IMR-90 (cell line): ENCODE results near the gene EXD2. TPM values are rescaled to one million over a fixed set of nuclear protein-coding genes. Genes with fewer than 3 reads are reported as not detected.
A peak's percentile ranks its signal among the peaks of the same experiment; 100 is the strongest.

Experiments used
- ATAC-seq: fragments of 200-7000 bp; cut with Tn5 transposase; 2 replicates; pipeline ENCODE4 v1.9.1; 2020; ENCODE audit warnings: low read depth, mild to moderate bottlenecking, moderate library complexity
- BruUV-seq: library from RNA; stranded (reverse); fragments of 400-500 nt; replicated peaks from 2 replicates; lab custom pipeline; 2021; lab: Mats Ljungman, UMichigan
- CTCF ChIA-PET: fragments of 300-600 bp; formaldehyde crosslinking; extraction: SDS; loops from one replicate; lab custom pipeline; 2021; ENCODE audit warnings: antibody characterized with exemption; lab: Yijun Ruan, JAX
- POLR2A ChIA-PET: fragments of 300-600 bp; sonication (Branson Sonifier 250); formaldehyde crosslinking; loops from one replicate; lab custom pipeline; 2022; ENCODE audit warnings: antibody characterized with exemption; ENCODE audit not compliant: unreplicated experiment; lab: Charles Lee
- DNase-seq: peaks from one replicate; pipeline ENCODE4 v3.0.0; 2013
- H2AFZ ChIP-seq: replicated peaks from 2 replicates; pipeline ENCODE3; 2013; ENCODE audit warnings: low read length, mild to moderate bottlenecking; ENCODE audit not compliant: poor library complexity
- H2AK5ac ChIP-seq: 2 replicates; pipeline ENCODE4 v1.6.1; 2013; ENCODE audit warnings: low read depth, low read length, inconsistent platforms
- H2AK9ac ChIP-seq: replicated peaks from 2 replicates; pipeline ENCODE3; 2013; ENCODE audit warnings: mild to moderate bottlenecking, low read depth, low read length, moderate library complexity; ENCODE audit not compliant: poor library complexity
- H2BK120ac ChIP-seq: 2 replicates; pipeline ENCODE4 v1.6.1; 2013; ENCODE audit warnings: low read depth, low read length, inconsistent platforms
- H2BK15ac ChIP-seq: 3 replicates; pipeline ENCODE4 v1.6.1; 2013; ENCODE audit warnings: low read depth, low read length, inconsistent platforms
- H2BK20ac ChIP-seq: 2 replicates; pipeline ENCODE4 v1.6.1; 2013; ENCODE audit warnings: low read depth, mild to moderate bottlenecking, inconsistent platforms, low read length, moderate library complexity
- H2BK5ac ChIP-seq: 2 replicates; pipeline ENCODE4 v1.6.1; 2013; ENCODE audit warnings: mild to moderate bottlenecking, low read depth, low read length, inconsistent platforms; ENCODE audit not compliant: poor library complexity, severe bottlenecking
- H3K14ac ChIP-seq: replicated peaks from 2 replicates; pipeline ENCODE4 v1.6.1; 2013; ENCODE audit warnings: low read depth, low read length, inconsistent platforms
- H3K18ac ChIP-seq: 2 replicates; pipeline ENCODE4 v1.6.1; 2013; ENCODE audit warnings: low read depth, low read length, control low read depth
- H3K23ac ChIP-seq: 2 replicates; pipeline ENCODE4 v1.6.1; 2013; ENCODE audit warnings: low read depth, low read length, inconsistent platforms
- H3K27ac ChIP-seq: 2 replicates; pipeline ENCODE4 v1.5.1; 2013; ENCODE audit warnings: mild to moderate bottlenecking, control low read depth, low read length; ENCODE audit not compliant: insufficient read depth
- H3K27me3 ChIP-seq: 2 replicates; pipeline ENCODE4 v1.6.1; 2013; ENCODE audit warnings: low read length; ENCODE audit not compliant: control insufficient read depth, insufficient read depth
- H3K36me3 ChIP-seq: 2 replicates; pipeline ENCODE4 v1.6.1; 2013; ENCODE audit warnings: low read length, mixed read lengths; ENCODE audit not compliant: control insufficient read depth, insufficient read depth
- H3K4ac ChIP-seq: 2 replicates; pipeline ENCODE4 v1.6.1; 2013; ENCODE audit warnings: low read depth, low read length, inconsistent platforms
- H3K4me1 ChIP-seq: 2 replicates; pipeline ENCODE4 v1.6.1; 2013; ENCODE audit warnings: low read length, mixed read lengths; ENCODE audit not compliant: control insufficient read depth, insufficient read depth
- H3K4me2 ChIP-seq: 2 replicates; pipeline ENCODE4 v1.6.1; 2013; ENCODE audit warnings: low read depth, mild to moderate bottlenecking, control low read depth, low read length, moderate library complexity
- H3K4me3 ChIP-seq: 2 replicates; pipeline ENCODE4 v1.5.1; 2013; ENCODE audit warnings: low read depth, mild to moderate bottlenecking, control low read depth, low read length, moderate library complexity; ENCODE audit not compliant: insufficient read depth
- H3K56ac ChIP-seq: 2 replicates; pipeline ENCODE4 v1.6.1; 2013; ENCODE audit warnings: low read length, inconsistent platforms; ENCODE audit not compliant: insufficient read depth; ENCODE audit errors: extremely low read depth
- H3K79me1 ChIP-seq, 2 experiments: 2 replicates each; pipeline ENCODE4 v1.6.1; 2013; ENCODE audit warnings: low read length in 2 of 2, inconsistent platforms in 1 of 2, low read depth in 1 of 2
- H3K9ac ChIP-seq: 2 replicates; pipeline ENCODE4 v1.6.1; 2013; ENCODE audit warnings: low read depth, low read length, control low read depth
- H3K9me1 ChIP-seq: 2 replicates; pipeline ENCODE4 v1.6.1; 2013; ENCODE audit warnings: low read length, inconsistent platforms; ENCODE audit not compliant: insufficient read depth
- H3K9me3 ChIP-seq: 2 replicates; pipeline ENCODE4 v1.6.1; 2013; ENCODE audit warnings: low read length; ENCODE audit not compliant: control insufficient read depth, insufficient read depth
- H4K20me1 ChIP-seq: 2 replicates; pipeline ENCODE4 v1.6.1; 2013; ENCODE audit warnings: low read length, inconsistent platforms; ENCODE audit not compliant: insufficient read depth
- H4K5ac ChIP-seq: 2 replicates; pipeline ENCODE4 v1.6.1; 2013; ENCODE audit warnings: mild to moderate bottlenecking, low read depth, low read length, control low read depth
- H4K8ac ChIP-seq, 2 experiments: 2 replicates each; pipeline ENCODE4 v1.6.1; 2013; ENCODE audit warnings: low read depth in 2 of 2, low read length in 2 of 2, control low read depth in 1 of 2, inconsistent platforms in 1 of 2
- H4K91ac ChIP-seq: 2 replicates; pipeline ENCODE4 v1.6.1; 2013; ENCODE audit warnings: low read depth, low read length, inconsistent platforms; ENCODE audit not compliant: insufficient read depth
- BHLHE40 ChIP-seq: fragments of 150-350 bp; IDR thresholded peaks from 2 replicates; pipeline ENCODE4 v1.6.1; 2016; ENCODE audit warnings: mild to moderate bottlenecking, low read depth, low read length
- CHD1 ChIP-seq: IDR thresholded peaks from 2 replicates; pipeline ENCODE4 v1.6.1; 2012; ENCODE audit warnings: low read depth, low read length, improper control_type of control experiment
- FOS ChIP-seq: fragments of 150-350 bp; IDR thresholded peaks from 2 replicates; pipeline ENCODE4 v1.6.1; 2016; ENCODE audit warnings: low read depth, low read length
- MAFK ChIP-seq: IDR thresholded peaks from 2 replicates; pipeline ENCODE4 v1.6.1; 2012; ENCODE audit warnings: low read depth, low read length, improper control_type of control experiment
- MXI1 ChIP-seq: IDR thresholded peaks from 2 replicates; pipeline ENCODE4 v1.6.1; 2012; ENCODE audit warnings: low read depth, mild to moderate bottlenecking, low read length, moderate library complexity, borderline replicate concordance
- POLR2A ChIP-seq: IDR thresholded peaks from 2 replicates; pipeline ENCODE4 v1.6.1; 2012; ENCODE audit warnings: mild to moderate bottlenecking, low read depth, low read length
- RAD21 ChIP-seq: IDR thresholded peaks from 2 replicates; pipeline ENCODE4 v1.6.1; 2012; ENCODE audit warnings: low read length, improper control_type of control experiment
- RCOR1 ChIP-seq: IDR thresholded peaks from 2 replicates; pipeline ENCODE4 v1.6.1; 2012; ENCODE audit warnings: mild to moderate bottlenecking, low read length, improper control_type of control experiment; ENCODE audit not compliant: insufficient replicate concordance
- RFX5 ChIP-seq: IDR thresholded peaks from 2 replicates; pipeline ENCODE4 v1.8.0; 2012; ENCODE audit warnings: low read depth, mild to moderate bottlenecking, low read length, moderate library complexity
- SMC3 ChIP-seq: fragments of 150-350 bp; IDR thresholded peaks from 2 replicates; pipeline ENCODE4 v1.6.1; 2016; ENCODE audit warnings: low read depth, mild to moderate bottlenecking, antibody characterized with exemption, low read length, moderate library complexity
- WGBS, 2 experiments: methylation state at CpG; one replicate each; pipeline versions ENCODE4 v1.1.5 to v1.1.7; 2013; ENCODE audit warnings: missing lambda C conversion rate in 2 of 2; ENCODE audit not compliant: insufficient read length in 1 of 2; ENCODE audit errors: extremely low coverage in 2 of 2; 5-methylcytosine and 5-hydroxymethylcytosine counted together
- dilution Hi-C: fragments of 300-500 bp; cut with HindIII; formaldehyde crosslinking; loops from one replicate; pipeline ENCODE4 v1.14.3; 2018; ENCODE audit warnings: low sequenced_read_pairs; ENCODE audit not compliant: unreplicated experiment
- in situ Hi-C: fragments of 300-500 bp; cut with MboI; formaldehyde crosslinking; loops from 3 replicates; pipeline ENCODE4 v1.14.3; 2019; ENCODE audit warnings: low sequenced_read_pairs, inconsistent platforms, mixed read lengths
- intact Hi-C: fragments of 100-400 bp; cut with micrococcal nuclease; formaldehyde crosslinking; loops from 2 replicates; pipeline ENCODE4 v1.10.0; 2022
- polyA plus RNA-seq, 3 experiments: library from polyadenylated mRNA; depleted of rRNA; stranded (reverse); fragments of >200 nt; gene quantifications; 2 replicates each; pipeline ENCODE4 v1.2.3, GENCODE V29; 2012; ENCODE audit warnings: low replicate concordance in 1 of 3
- total RNA-seq: library from RNA; depleted of rRNA; stranded (reverse); fragments of >200 nt; gene quantifications from 2 replicates; pipeline ENCODE4 v1.2.3, GENCODE V29; 2012
- TF ChIP-seq, protein P1 (sequence below): fragments of 150-350 bp; IDR thresholded peaks from 2 replicates; pipeline ENCODE4 v1.6.1; 2016; ENCODE audit warnings: low read depth, mild to moderate bottlenecking, low read length, moderate library complexity, borderline replicate concordance
- TF ChIP-seq, protein P2 (sequence below): fragments of 150-350 bp; IDR thresholded peaks from 2 replicates; pipeline ENCODE4 v1.6.1; 2017; ENCODE audit warnings: mild to moderate bottlenecking, antibody characterized with exemption, low read length, low read depth

The EXD2 gene
- total and polyA plus RNA-seq, 2 of the 4 experiments (the other 2 are of a cell fraction): 11.0 to 13.3 TPM

DNA sequence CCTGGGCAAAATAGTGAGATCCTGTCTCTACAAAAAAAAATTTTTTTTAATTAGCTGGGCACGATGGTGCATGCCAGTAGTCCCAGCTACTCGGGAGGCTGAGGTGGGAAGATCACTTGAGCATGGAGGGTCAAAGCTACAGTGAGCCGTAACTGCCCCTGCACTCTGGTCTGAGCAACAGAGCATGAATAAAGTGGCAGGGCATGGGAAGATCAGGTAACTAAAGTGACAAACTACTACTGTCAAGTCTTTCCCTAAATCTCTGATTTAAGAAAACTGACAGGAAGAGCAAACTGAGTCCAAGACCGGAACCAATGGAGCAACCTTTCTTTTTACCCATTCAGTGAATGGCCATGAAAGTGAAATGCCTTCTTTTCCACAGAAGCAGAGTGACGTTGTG, 49.2 kb upstream of the EXD2 start:
- Histone ChIP-seq H2AK5ac (no peak overlapping the region), H3K4me3 (no peak overlapping the region), H3K9me1 (peaks cover 11% of the 10 kb centered on the region), H3K4me1 (peaks cover 8% of the 10 kb centered on the region), H2AK9ac (no peak overlapping the region), H3K9ac (no peak overlapping the region), H2BK120ac (no peak overlapping the region), H2BK5ac (no peak overlapping the region), H4K20me1 (peaks cover 74% of the 10 kb centered on the region), H4K91ac (no peak overlapping the region), H4K5ac (no peak overlapping the region), H3K56ac (no peak overlapping the region), H3K14ac (no peak overlapping the region), H3K4ac (no peak overlapping the region), H3K18ac (no peak overlapping the region), H3K79me1 (peaks cover 33 to 74% of the 10 kb centered on the region in 2 experiments), H2AFZ (no peak overlapping the region), H3K23ac (peak overlapping the region; percentile 43; the same call in 1 of the 2 replicates), H4K8ac (no peak overlapping the region), H3K36me3 (peaks cover 2% of the 10 kb centered on the region; the same call in 1 of the 2 replicates), H3K9me3 (no peaks in the 10 kb centered on the region), H2BK15ac (no peak overlapping the region), H3K27me3 (no peaks in the 10 kb centered on the region), H2BK20ac (no peak overlapping the region), H3K27ac (no peak overlapping the region), H3K4me2 (no peak overlapping the region)
- ATAC-seq (no peak), DNase-seq (no peak)
- dilution Hi-C loops: no loop called here
- in situ Hi-C loops: no loop called here
- CTCF ChIA-PET: no interaction called here
- no CpG with 5 or more reads among the region's 5 CpGs for WGBS, 2 experiments
- POLR2A ChIA-PET: no interaction called here
- TF ChIP-seq MAFK: no peak
- no peak for TF ChIP-seq RAD21
- no peak for TF ChIP-seq RCOR1
- no peak for TF ChIP-seq MXI1
- TF ChIP-seq, protein P1, sequence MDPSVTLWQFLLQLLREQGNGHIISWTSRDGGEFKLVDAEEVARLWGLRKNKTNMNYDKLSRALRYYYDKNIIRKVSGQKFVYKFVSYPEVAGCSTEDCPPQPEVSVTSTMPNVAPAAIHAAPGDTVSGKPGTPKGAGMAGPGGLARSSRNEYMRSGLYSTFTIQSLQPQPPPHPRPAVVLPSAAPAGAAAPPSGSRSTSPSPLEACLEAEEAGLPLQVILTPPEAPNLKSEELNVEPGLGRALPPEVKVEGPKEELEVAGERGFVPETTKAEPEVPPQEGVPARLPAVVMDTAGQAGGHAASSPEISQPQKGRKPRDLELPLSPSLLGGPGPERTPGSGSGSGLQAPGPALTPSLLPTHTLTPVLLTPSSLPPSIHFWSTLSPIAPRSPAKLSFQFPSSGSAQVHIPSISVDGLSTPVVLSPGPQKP: no peak
- TF ChIP-seq FOS: no peak
- TF ChIP-seq RFX5: no peak
- TF ChIP-seq POLR2A: no peak
- TF ChIP-seq SMC3: no peak
- TF ChIP-seq CHD1: no peak
- no peak for TF ChIP-seq BHLHE40
- TF ChIP-seq, protein P2, sequence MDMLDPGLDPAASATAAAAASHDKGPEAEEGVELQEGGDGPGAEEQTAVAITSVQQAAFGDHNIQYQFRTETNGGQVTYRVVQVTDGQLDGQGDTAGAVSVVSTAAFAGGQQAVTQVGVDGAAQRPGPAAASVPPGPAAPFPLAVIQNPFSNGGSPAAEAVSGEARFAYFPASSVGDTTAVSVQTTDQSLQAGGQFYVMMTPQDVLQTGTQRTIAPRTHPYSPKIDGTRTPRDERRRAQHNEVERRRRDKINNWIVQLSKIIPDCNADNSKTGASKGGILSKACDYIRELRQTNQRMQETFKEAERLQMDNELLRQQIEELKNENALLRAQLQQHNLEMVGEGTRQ: no peak
- BruUV-seq: no TSS peak
- intact Hi-C loops: no loop called here
